GM12878 (cell line): ENCODE measurements around the gene NRP2. TPM values are rescaled to one million over a fixed set of nuclear protein-coding genes. Genes with fewer than 3 reads are reported as not detected.

Experiments
- ATAC-seq: fragments of 200-7000 bp; cut with Tn5 transposase; 3 replicates; pipeline ENCODE4 v1.9.1; 2020; ENCODE audit warnings: mild to moderate bottlenecking, moderate library complexity
- BruUV-seq: library from RNA; stranded (reverse); fragments of 400-500 nt; replicated peaks from 2 replicates; lab custom pipeline; 2021; lab: Mats Ljungman, UMichigan
- CTCF ChIA-PET: fragments of 300-600 bp; sonication (Branson Sonifier 250); formaldehyde crosslinking; extraction: SDS; loops from one replicate; lab custom pipeline; 2021; ENCODE audit warnings: inconsistent platforms; lab: Yijun Ruan, JAX
- POLR2A ChIA-PET: fragments of 350-600 bp; formaldehyde crosslinking; extraction: SDS; loops from one replicate; lab custom pipeline; 2021; ENCODE audit warnings: inconsistent platforms; lab: Charles Lee
- RAD21 ChIA-PET: fragments of 300-600 bp; sonication (Branson Sonifier 250); formaldehyde crosslinking; loops from one replicate; lab custom pipeline; 2023; ENCODE audit warnings: antibody characterized with exemption; ENCODE audit not compliant: unreplicated experiment; lab: Charles Lee
- SMC1A ChIA-PET: fragments of 300-600 bp; sonication (Branson Sonifier 250); formaldehyde crosslinking; loops from one replicate; lab custom pipeline; 2023; ENCODE audit not compliant: unreplicated experiment, uncharacterized antibody; lab: Charles Lee
- DNase-seq: peaks from one replicate; pipeline ENCODE4 v3.0.0-alpha.2; 2011; ENCODE audit warnings: low read depth, low spot score
- FAIRE-seq: peaks from 3 replicates; lab custom pipeline; 2011; peaks lifted over from hg19 to GRCh38; lab: Jason Lieb, UNC
- H2AFZ ChIP-seq: 2 replicates; pipeline ENCODE4 v1.6.0; 2011; ENCODE audit warnings: low read depth, low read length, control low read depth; ENCODE audit not compliant: control insufficient read depth
- H3K27ac ChIP-seq: 2 replicates; pipeline ENCODE4 v1.5.1; 2011; ENCODE audit warnings: control low read depth; ENCODE audit not compliant: control insufficient read depth, insufficient read depth
- H3K27me3 ChIP-seq, 2 experiments: replicated peaks in 1 of 2; 2 replicates each; pipeline versions ENCODE4 v1.6.0 to v1.6.1; 2011; ENCODE audit warnings: low read length in 1 of 2; ENCODE audit not compliant: control insufficient read depth in 2 of 2, insufficient read depth in 2 of 2
- H3K36me3 ChIP-seq, 2 experiments: 2 replicates each; pipeline ENCODE4 v1.5.1; 2011; ENCODE audit warnings: low read length in 1 of 2; ENCODE audit not compliant: control insufficient read depth in 2 of 2, insufficient read depth in 2 of 2
- H3K4me1 ChIP-seq: 2 replicates; pipeline ENCODE4 v1.6.1; 2011; ENCODE audit warnings: mild to moderate bottlenecking, low read length, moderate library complexity, mixed read lengths; ENCODE audit not compliant: control insufficient read depth, insufficient read depth
- H3K4me2 ChIP-seq: 2 replicates; pipeline ENCODE4 v1.6.0; 2011; ENCODE audit warnings: control low read depth; ENCODE audit not compliant: control insufficient read depth, insufficient read depth
- H3K4me3 ChIP-seq: fragments of 200-600 bp; sonication (generic); 2 replicates; pipeline ENCODE4 v1.5.1; 2016
- H3K79me2 ChIP-seq: 2 replicates; pipeline ENCODE4 v1.6.0; 2011; ENCODE audit warnings: low read length; ENCODE audit not compliant: control insufficient read depth, insufficient read depth
- H3K9ac ChIP-seq: 2 replicates; pipeline ENCODE4 v1.8.0; 2011; ENCODE audit warnings: low read length, control low read depth, mixed read lengths; ENCODE audit not compliant: control insufficient read depth, insufficient read depth
- H3K9me3 ChIP-seq: replicated peaks from 3 replicates; pipeline ENCODE4 v1.5.1; 2011; ENCODE audit warnings: mild to moderate bottlenecking, low read length; ENCODE audit not compliant: control insufficient read depth, insufficient read depth
- H4K20me1 ChIP-seq: 2 replicates; pipeline ENCODE4 v1.6.0; 2011; ENCODE audit not compliant: control insufficient read depth, insufficient read depth
- BCL3 ChIP-seq: IDR thresholded peaks from 2 replicates; pipeline ENCODE4 v1.6.1; 2011; ENCODE audit warnings: borderline replicate concordance, low read depth, mild to moderate bottlenecking, moderate library complexity, low read length; ENCODE audit not compliant: insufficient read depth, poor library complexity, severe bottlenecking
- RB1 ChIP-seq: fragments of 450-650 bp; formaldehyde crosslinking; IDR thresholded peaks from 2 replicates; pipeline ENCODE4 v1.6.1; 2017; ENCODE audit warnings: mild to moderate bottlenecking, borderline replicate concordance
- RBBP5 ChIP-seq: fragments of 200-600 bp; sonication (generic); conservative IDR thresholded peaks from 2 replicates; pipeline ENCODE4 v1.6.1; 2016
- YY1 ChIP-seq: IDR thresholded peaks from 2 replicates; pipeline ENCODE4 v1.6.1; 2011; ENCODE audit warnings: low read depth, mild to moderate bottlenecking, low read length
- ZBTB4 ChIP-seq: fragments of 450-650 bp; formaldehyde crosslinking; IDR thresholded peaks from 2 replicates; pipeline ENCODE4 v1.4.0; 2022; ENCODE audit warnings: mild to moderate bottlenecking, moderate library complexity
- ZNF217 ChIP-seq: fragments of 450-650 bp; IDR thresholded peaks from 2 replicates; pipeline ENCODE4 v1.6.1; 2017; ENCODE audit warnings: antibody characterized with exemption, mild to moderate bottlenecking
- WGBS: methylation state at CpG from one replicate; pipeline ENCODE4 v1.1.6; 2016; ENCODE audit warnings: low lambda C conversion rate; ENCODE audit not compliant: insufficient replicate concordance, insufficient coverage; ENCODE audit errors: missing lambda C conversion rate; 5-methylcytosine and 5-hydroxymethylcytosine counted together
- in situ Hi-C: fragments of 300-500 bp; cut with MboI; formaldehyde crosslinking; loops from 9 replicates; pipeline ENCODE4 v1.14.3; 2018; ENCODE audit warnings: mixed read lengths
- intact Hi-C: fragments of 100-400 bp; cut with micrococcal nuclease; formaldehyde crosslinking; loops from one replicate; pipeline ENCODE4 v1.14.2; 2022; ENCODE audit not compliant: unreplicated experiment
- polyA plus RNA-seq, 11 experiments: library from polyadenylated mRNA; depleted of rRNA in 4 of 11; unstranded in 6 of 11; stranded (reverse) in 5 of 11; fragments of >200 nt; fragmentation: Nextera tagmentation in 4 of 11; fragmentation: Illumina TruSeq in 1 of 11; extraction: Ambion mirVana in 4 of 11; extraction: Trizol in 1 of 11; gene quantifications; 1 replicate in 1 of 11; 2 replicates in 10 of 11; pipeline versions ENCODE4 v1.2.1 to v1.2.3, GENCODE V29; 2011 to 2016; ENCODE audit warnings: inconsistent platforms in 2 of 11, missing spikeins in 2 of 11, low read depth in 1 of 11
- total RNA-seq, 4 experiments: library from RNA; depleted of rRNA in 3 of 4; stranded (reverse); fragments of >200 nt in 3 of 4; fragmentation: Illumina TruSeq in 1 of 4; extraction: Trizol in 1 of 4; gene quantifications; 2 replicates each; pipeline versions ENCODE4 v1.2.1 to v1.2.3, GENCODE V29; 2013 to 2021
- TF ChIP-seq, protein P1 (sequence below): IDR thresholded peaks from 2 replicates; pipeline ENCODE4 v1.6.1; 2012; ENCODE audit warnings: improper control_type of control experiment, low read depth, low read length; ENCODE audit not compliant: insufficient replicate concordance
- TF ChIP-seq, protein P2 (sequence below): fragments of 450-650 bp; formaldehyde crosslinking; IDR thresholded peaks from 2 replicates; pipeline ENCODE4 v1.5.0; 2022; ENCODE audit warnings: mild to moderate bottlenecking, missing genetic modification characterization

The NRP2 gene
- total and polyA plus RNA-seq, 10 of the 15 experiments (the other 5 are each of a cell fraction or from before 2014, with no cell fraction given): 0.06 to 1.2 (median 0.46) TPM

- no peak for TF ChIP-seq BCL3
- TF ChIP-seq ZBTB4: no peak
- no peak for TF ChIP-seq RBBP5
Measured at GRCh38 chr2:205822579-205822978, 140.3 kb downstream of the NRP2 start (continued).

- no peaks in the 10 kb centered on the region for H3K79me2 ChIP-seq
- no peaks in the 10 kb centered on the region; the same call in 2 of the 3 replicates for H3K9me3 ChIP-seq
- POLR2A ChIA-PET: no interaction called here
- H3K9ac ChIP-seq: no peak overlapping the region
- H3K27me3 ChIP-seq: no peaks in the 10 kb centered on the region
- DNase-seq (no peak), ATAC-seq (no peak), FAIRE-seq (no peak)
- H4K20me1 ChIP-seq: no peaks in the 10 kb centered on the region
- no peak overlapping the region for H3K27ac ChIP-seq
- CTCF ChIA-PET: no interaction called here
- H3K36me3 ChIP-seq: no peaks in the 10 kb centered on the region
- RAD21 ChIA-PET: no interaction called here
- no peaks in the 10 kb centered on the region for H3K4me1 ChIP-seq
- intact Hi-C loops: no loop called here
- H3K4me3 ChIP-seq: no peak overlapping the region
- H3K4me2 ChIP-seq: no peak overlapping the region
- H2AFZ ChIP-seq: no peak overlapping the region
- BruUV-seq: no TSS peak
- in situ Hi-C loops: no loop called here
- WGBS: 22% methylated on average over 9 of the region's 9 CpGs
- SMC1A ChIA-PET: interaction anchor here (0.7 kb wide), 1 partner anchor 506 kb away, joined by 3 read pairs; no protein-coding TSS in a partner anchor
- TF ChIP-seq, protein P1, sequence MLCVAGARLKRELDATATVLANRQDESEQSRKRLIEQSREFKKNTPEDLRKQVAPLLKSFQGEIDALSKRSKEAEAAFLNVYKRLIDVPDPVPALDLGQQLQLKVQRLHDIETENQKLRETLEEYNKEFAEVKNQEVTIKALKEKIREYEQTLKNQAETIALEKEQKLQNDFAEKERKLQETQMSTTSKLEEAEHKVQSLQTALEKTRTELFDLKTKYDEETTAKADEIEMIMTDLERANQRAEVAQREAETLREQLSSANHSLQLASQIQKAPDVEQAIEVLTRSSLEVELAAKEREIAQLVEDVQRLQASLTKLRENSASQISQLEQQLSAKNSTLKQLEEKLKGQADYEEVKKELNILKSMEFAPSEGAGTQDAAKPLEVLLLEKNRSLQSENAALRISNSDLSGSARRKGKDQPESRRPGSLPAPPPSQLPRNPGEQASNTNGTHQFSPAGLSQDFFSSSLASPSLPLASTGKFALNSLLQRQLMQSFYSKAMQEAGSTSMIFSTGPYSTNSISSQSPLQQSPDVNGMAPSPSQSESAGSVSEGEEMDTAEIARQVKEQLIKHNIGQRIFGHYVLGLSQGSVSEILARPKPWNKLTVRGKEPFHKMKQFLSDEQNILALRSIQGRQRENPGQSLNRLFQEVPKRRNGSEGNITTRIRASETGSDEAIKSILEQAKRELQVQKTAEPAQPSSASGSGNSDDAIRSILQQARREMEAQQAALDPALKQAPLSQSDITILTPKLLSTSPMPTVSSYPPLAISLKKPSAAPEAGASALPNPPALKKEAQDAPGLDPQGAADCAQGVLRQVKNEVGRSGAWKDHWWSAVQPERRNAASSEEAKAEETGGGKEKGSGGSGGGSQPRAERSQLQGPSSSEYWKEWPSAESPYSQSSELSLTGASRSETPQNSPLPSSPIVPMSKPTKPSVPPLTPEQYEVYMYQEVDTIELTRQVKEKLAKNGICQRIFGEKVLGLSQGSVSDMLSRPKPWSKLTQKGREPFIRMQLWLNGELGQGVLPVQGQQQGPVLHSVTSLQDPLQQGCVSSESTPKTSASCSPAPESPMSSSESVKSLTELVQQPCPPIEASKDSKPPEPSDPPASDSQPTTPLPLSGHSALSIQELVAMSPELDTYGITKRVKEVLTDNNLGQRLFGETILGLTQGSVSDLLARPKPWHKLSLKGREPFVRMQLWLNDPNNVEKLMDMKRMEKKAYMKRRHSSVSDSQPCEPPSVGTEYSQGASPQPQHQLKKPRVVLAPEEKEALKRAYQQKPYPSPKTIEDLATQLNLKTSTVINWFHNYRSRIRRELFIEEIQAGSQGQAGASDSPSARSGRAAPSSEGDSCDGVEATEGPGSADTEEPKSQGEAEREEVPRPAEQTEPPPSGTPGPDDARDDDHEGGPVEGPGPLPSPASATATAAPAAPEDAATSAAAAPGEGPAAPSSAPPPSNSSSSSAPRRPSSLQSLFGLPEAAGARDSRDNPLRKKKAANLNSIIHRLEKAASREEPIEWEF: no peak
- TF ChIP-seq, protein P2, sequence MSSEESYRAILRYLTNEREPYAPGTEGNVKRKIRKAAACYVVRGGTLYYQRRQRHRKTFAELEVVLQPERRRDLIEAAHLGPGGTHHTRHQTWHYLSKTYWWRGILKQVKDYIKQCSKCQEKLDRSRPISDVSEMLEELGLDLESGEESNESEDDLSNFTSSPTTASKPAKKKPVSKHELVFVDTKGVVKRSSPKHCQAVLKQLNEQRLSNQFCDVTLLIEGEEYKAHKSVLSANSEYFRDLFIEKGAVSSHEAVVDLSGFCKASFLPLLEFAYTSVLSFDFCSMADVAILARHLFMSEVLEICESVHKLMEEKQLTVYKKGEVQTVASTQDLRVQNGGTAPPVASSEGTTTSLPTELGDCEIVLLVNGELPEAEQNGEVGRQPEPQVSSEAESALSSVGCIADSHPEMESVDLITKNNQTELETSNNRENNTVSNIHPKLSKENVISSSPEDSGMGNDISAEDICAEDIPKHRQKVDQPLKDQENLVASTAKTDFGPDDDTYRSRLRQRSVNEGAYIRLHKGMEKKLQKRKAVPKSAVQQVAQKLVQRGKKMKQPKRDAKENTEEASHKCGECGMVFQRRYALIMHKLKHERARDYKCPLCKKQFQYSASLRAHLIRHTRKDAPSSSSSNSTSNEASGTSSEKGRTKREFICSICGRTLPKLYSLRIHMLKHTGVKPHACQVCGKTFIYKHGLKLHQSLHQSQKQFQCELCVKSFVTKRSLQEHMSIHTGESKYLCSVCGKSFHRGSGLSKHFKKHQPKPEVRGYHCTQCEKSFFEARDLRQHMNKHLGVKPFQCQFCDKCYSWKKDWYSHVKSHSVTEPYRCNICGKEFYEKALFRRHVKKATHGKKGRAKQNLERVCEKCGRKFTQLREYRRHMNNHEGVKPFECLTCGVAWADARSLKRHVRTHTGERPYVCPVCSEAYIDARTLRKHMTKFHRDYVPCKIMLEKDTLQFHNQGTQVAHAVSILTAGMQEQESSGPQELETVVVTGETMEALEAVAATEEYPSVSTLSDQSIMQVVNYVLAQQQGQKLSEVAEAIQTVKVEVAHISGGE (CRISPR knock-in tag): no peak
- TF ChIP-seq ZNF217 (no peak), RB1 (no peak), YY1 (no peak)
Measured at GRCh38 chr2:205827809-205828365, 145.6 kb downstream of the NRP2 start.
